Hematopoietic multipotent progenitor cell treated with erythropoietin and hydrocortisone succinate and interleukin-3 and kit ligand, for 8 days (in vitro differentiated cells): ENCODE data around the gene SULT1E1.

Experiments
- DNase-seq: peaks from one replicate; pipeline ENCODE4 v3.0.0-alpha.2; 2015

Gene SULT1E1

GRCh38 chr4:69860052-69860451 lies at the start of gene SULT1E1:
SULT1E1 (minus strand) TSS chr4:69860145; CDS start chr4:69857644, 2,501 bp downstream.
- DNase-seq, result no peak

GRCh38 chr4:69909195-69909594 lies 49.2 kb upstream of the SULT1E1 start:
- DNase-seq, result no peak

- no peak for DNase-seq
These were observed 47.2 kb upstream of the SULT1E1 start for GRCh38 chr4:69907151-69907550.

GRCh38 chr4:69896530-69897116 lies 36.7 kb upstream of the SULT1E1 start:
- no peak for DNase-seq

GRCh38 chr4:69894721-69895120 lies 34.8 kb upstream of the SULT1E1 start:
- no peak for DNase-seq

- no peak for DNase-seq
These were observed 34.2 kb upstream of the SULT1E1 start for GRCh38 chr4:69894186-69894585.

- DNase-seq, result peak; percentile 3
These were observed 28.4 kb upstream of the SULT1E1 start for GRCh38 chr4:69888336-69888735.

GRCh38 chr4:69882150-69882549 lies 22.2 kb upstream of the SULT1E1 start:
- DNase-seq, result no peak

GRCh38 chr4:69881173-69881773 lies 21.3 kb upstream of the SULT1E1 start:
- DNase-seq, result peak; percentile 61

GRCh38 chr4:69878250-69878649 lies 18.3 kb upstream of the SULT1E1 start:
- no peak for DNase-seq

GRCh38 chr4:69877453-69877852 lies 17.5 kb upstream of the SULT1E1 start:
- no peak for DNase-seq

GRCh38 chr4:69876071-69876470 lies 16.1 kb upstream of the SULT1E1 start:
- no peak for DNase-seq

GRCh38 chr4:69875576-69875975 lies 15.6 kb upstream of the SULT1E1 start:
- no peak for DNase-seq

- DNase-seq, result no peak
These were observed 14.6 kb upstream of the SULT1E1 start for GRCh38 chr4:69874507-69874906.

GRCh38 chr4:69861756-69862155 lies 1.8 kb upstream of the SULT1E1 start:
- DNase-seq, result no peak

- no peak for DNase-seq
These were observed 765 bp upstream of the SULT1E1 start for GRCh38 chr4:69860521-69861298.

- no peak for DNase-seq
These were observed 732 bp downstream of the SULT1E1 start for GRCh38 chr4:69859140-69859685.

GRCh38 chr4:69858690-69859089 lies 1.3 kb downstream of the SULT1E1 start:
- DNase-seq, result peak; percentile 90

GRCh38 chr4:69855822-69856221 lies 4.1 kb downstream of the SULT1E1 start:
- no peak for DNase-seq

GRCh38 chr4:69849969-69850368 lies 10.0 kb downstream of the SULT1E1 start:
- no peak for DNase-seq

GRCh38 chr4:69849297-69849696 lies 10.6 kb downstream of the SULT1E1 start:
- no peak for DNase-seq

- DNase-seq, result no peak
These were observed 11.9 kb downstream of the SULT1E1 start for GRCh38 chr4:69848028-69848427.

- no peak for DNase-seq
These were observed 16.0 kb downstream of the SULT1E1 start for GRCh38 chr4:69843932-69844331.

GRCh38 chr4:69843301-69843700 lies 16.6 kb downstream of the SULT1E1 start:
- DNase-seq, result no peak
